HCT116 (cell line): ENCODE measurements around the gene TTC9B. TPM values are rescaled to one million over a fixed set of nuclear protein-coding genes. Genes with fewer than 3 reads are reported as not detected.

Source experiments
- ATAC-seq: fragments of 200-7000 bp; cut with Tn5 transposase; 2 replicates; pipeline ENCODE4 v1.9.1; 2020; ENCODE audit warnings: mild to moderate bottlenecking, moderate library complexity
- BruUV-seq: library from RNA; stranded (reverse); fragments of 400-500 nt; replicated peaks from 2 replicates; lab custom pipeline; 2021; lab: Mats Ljungman, UMichigan
- CTCF ChIA-PET: fragments of 300-600 bp; sonication (Branson Sonifier 250); formaldehyde crosslinking; loops from one replicate; lab custom pipeline; 2021; ENCODE audit warnings: antibody characterized with exemption; lab: Charles Lee
- POLR2A ChIA-PET: fragments of 300-600, 350-600 bp; sonication (Branson Sonifier 250); formaldehyde crosslinking; loops from one replicate; lab custom pipeline; 2021; ENCODE audit warnings: antibody characterized with exemption; lab: Charles Lee
- RAD21 ChIA-PET, 2 experiments: fragments of 300-600 bp; sonication (Branson Sonifier 250); formaldehyde crosslinking; loops; one replicate each; lab custom pipeline; 2023; ENCODE audit warnings: low total read pairs in 2 of 2; ENCODE audit not compliant: uncharacterized antibody in 2 of 2, unreplicated experiment in 2 of 2, low non-redundant PET in 1 of 2; lab: Charles Lee
- DNase-seq: peaks from one replicate; pipeline ENCODE4 v3.0.0-alpha.2; 2010; ENCODE audit warnings: low read depth, low spot score
- H2AFZ ChIP-seq: fragments of 200-600 bp; shearing (Covaris generic), sonication (generic); 2 replicates; pipeline ENCODE4 v1.6.1; 2017; ENCODE audit warnings: low read depth, mixed run types, mixed read lengths, antibody characterized with exemption, low read length; ENCODE audit not compliant: poor library complexity, severe bottlenecking
- H3K27ac ChIP-seq: 2 replicates; pipeline ENCODE4 v1.5.1; 2012; ENCODE audit warnings: low read depth, low read length
- H3K27me3 ChIP-seq: fragments of 200-600 bp; sonication (generic); 2 replicates; pipeline ENCODE4 v1.6.1; 2016; ENCODE audit warnings: mixed run types, low read length, mixed read lengths; ENCODE audit not compliant: insufficient read depth
- H3K36me3 ChIP-seq, 2 experiments: fragments of 200-500 bp in 1 of 2; fragments of 200-600 bp in 1 of 2; sonication (Bioruptor generic) in 1 of 2; sonication (generic) in 1 of 2; 2 replicates each; pipeline versions ENCODE4 v1.5.1 to v1.6.1; 2014 to 2016; ENCODE audit warnings: low read length in 2 of 2, inconsistent platforms in 1 of 2, mixed read lengths in 1 of 2, mixed run types in 1 of 2; ENCODE audit not compliant: insufficient read depth in 2 of 2, control insufficient read depth in 1 of 2
- H3K4me1 ChIP-seq, 2 experiments: fragments of 200-600 bp in 1 of 2; sonication (generic) in 1 of 2; 2 replicates each; pipeline versions ENCODE4 v1.5.1 to v1.6.1; 2012 to 2017; ENCODE audit warnings: low read length in 2 of 2, inconsistent platforms in 1 of 2, mild to moderate bottlenecking in 1 of 2, mixed read lengths in 1 of 2, mixed run types in 1 of 2, moderate library complexity in 1 of 2; ENCODE audit not compliant: insufficient read depth in 2 of 2, control insufficient read depth in 1 of 2
- H3K4me2 ChIP-seq: fragments of 200-600 bp; sonication (generic); 2 replicates; pipeline ENCODE4 v1.6.1; 2017; ENCODE audit warnings: mixed run types, low read length, mixed read lengths
- H3K4me3 ChIP-seq, 2 experiments: fragments of 200-600 bp in 1 of 2; sonication (generic) in 1 of 2; replicated peaks in 1 of 2; 2 replicates each; pipeline ENCODE4 v1.5.1; 2011 to 2016; ENCODE audit warnings: low read length in 2 of 2, control low read depth in 1 of 2, low read depth in 1 of 2, mild to moderate bottlenecking in 1 of 2, mixed read lengths in 1 of 2, mixed run types in 1 of 2
- H3K79me2 ChIP-seq: fragments of 200-600 bp; sonication (generic); 2 replicates; pipeline ENCODE4 v1.6.1; 2017; ENCODE audit warnings: mild to moderate bottlenecking, mixed run types, low read length, moderate library complexity, mixed read lengths; ENCODE audit not compliant: insufficient read depth
- H3K9ac ChIP-seq: fragments of 200-600 bp; sonication (generic); 2 replicates; pipeline ENCODE4 v1.6.1; 2016; ENCODE audit warnings: low read length, mixed read lengths
- H3K9me2 ChIP-seq: fragments of 200-600 bp; sonication (generic), shearing (Covaris generic); 2 replicates; pipeline ENCODE4 v1.6.1; 2017; ENCODE audit warnings: mixed run types, mild to moderate bottlenecking, moderate library complexity; ENCODE audit not compliant: insufficient read depth
- H3K9me3 ChIP-seq, 2 experiments: fragments of 200-500 bp in 1 of 2; fragments of 200-600 bp in 1 of 2; sonication (Bioruptor generic) in 1 of 2; sonication (generic) in 1 of 2; 2 replicates each; pipeline ENCODE4 v1.6.1; 2014 to 2017; ENCODE audit warnings: low read length in 2 of 2, mixed read lengths in 2 of 2, inconsistent platforms in 1 of 2, low read depth in 1 of 2, mild to moderate bottlenecking in 1 of 2, mixed run types in 1 of 2, moderate library complexity in 1 of 2; ENCODE audit not compliant: control insufficient read depth in 1 of 2, insufficient read depth in 1 of 2
- H4K20me1 ChIP-seq: fragments of 200-600 bp; sonication (generic), shearing (Covaris generic); 2 replicates; pipeline ENCODE4 v1.6.1; 2017; ENCODE audit warnings: mixed run types, mild to moderate bottlenecking, moderate library complexity; ENCODE audit not compliant: insufficient read depth
- ATF3 ChIP-seq: IDR thresholded peaks from 2 replicates; pipeline ENCODE4 v1.6.1; 2012
- CBX3 ChIP-seq: IDR thresholded peaks from 2 replicates; pipeline ENCODE4 v1.6.1; 2012; ENCODE audit warnings: low read depth
- CTCF ChIP-seq, 3 experiments: fragments of 200-600 bp in 1 of 3; sonication (generic) in 1 of 3; IDR thresholded peaks in 2 of 3; conservative IDR thresholded peaks in 1 of 3; 2 replicates each; pipeline ENCODE4 v1.5.1; 2012 to 2017; ENCODE audit warnings: low read depth in 2 of 3, low read length in 2 of 3, antibody characterized with exemption in 1 of 3, borderline replicate concordance in 1 of 3, control low read depth in 1 of 3, mild to moderate bottlenecking in 1 of 3, mixed read lengths in 1 of 3, mixed run types in 1 of 3, moderate library complexity in 1 of 3; ENCODE audit not compliant: insufficient read depth in 1 of 3
- EGR1 ChIP-seq: IDR thresholded peaks from 2 replicates; pipeline ENCODE4 v1.6.1; 2012; ENCODE audit warnings: low read depth
- POLR2A ChIP-seq: IDR thresholded peaks from 2 replicates; pipeline ENCODE4 v1.7.0; 2011; ENCODE audit warnings: borderline replicate concordance; ENCODE audit not compliant: insufficient read depth, insufficient read length; ENCODE audit errors: extremely low read depth
- POLR2AphosphoS5 ChIP-seq: IDR thresholded peaks from 2 replicates; pipeline ENCODE4 v1.6.1; 2011; ENCODE audit warnings: mild to moderate bottlenecking, low read depth, low read length, moderate library complexity
- SRF ChIP-seq: IDR thresholded peaks from 2 replicates; pipeline ENCODE4 v1.6.1; 2012; ENCODE audit warnings: low read depth
- YY1 ChIP-seq: IDR thresholded peaks from 2 replicates; pipeline ENCODE4 v1.6.1; 2011; ENCODE audit warnings: low read length, low read depth, moderate library complexity, mild to moderate bottlenecking; ENCODE audit not compliant: insufficient replicate concordance; ENCODE audit errors: extremely low read depth
- ZBTB33 ChIP-seq: IDR thresholded peaks from 2 replicates; pipeline ENCODE4 v1.6.1; 2011; ENCODE audit warnings: mild to moderate bottlenecking, low read length, moderate library complexity; ENCODE audit not compliant: insufficient replicate concordance; ENCODE audit errors: extremely low read depth
- ZNF274 ChIP-seq: fragments of 200-500 bp; sonication (Bioruptor generic); IDR thresholded peaks from 2 replicates; pipeline ENCODE4 v1.6.1; 2014; ENCODE audit warnings: mild to moderate bottlenecking, low read depth, low read length, inconsistent platforms
- intact Hi-C: fragments of 100-400 bp; cut with micrococcal nuclease; formaldehyde crosslinking; loops from 2 replicates; pipeline ENCODE4 v1.10.0; 2022
- total RNA-seq: library from RNA; stranded (reverse); gene quantifications from one replicate; pipeline ENCODE4 v1.2.1, GENCODE V29; 2021; ENCODE audit not compliant: unreplicated experiment
- TF ChIP-seq, protein P1 (sequence below): IDR thresholded peaks from 2 replicates; pipeline ENCODE4 v1.6.1; 2012

The TTC9B gene
- total RNA-seq, 1 experiment from 2014 or later, result 1.7 TPM

- H2AFZ ChIP-seq, result no peak overlapping the region
- H3K4me2 ChIP-seq, result no peak overlapping the region
- CTCF ChIA-PET, result interaction anchor here (2.5 kb wide), 1 partner anchor 12 kb away, joined by 8 read pairs; no protein-coding TSS in a partner anchor
- DNase-seq (no peak), ATAC-seq (no peak)
- POLR2A ChIA-PET, result no interaction called here
- H3K36me3 ChIP-seq, result no peaks in the 10 kb centered on the region; a peak in 1 of 4 replicates
- H3K4me3 ChIP-seq, result no peak overlapping the region
- intact Hi-C loops, result no loop called here
- no peak overlapping the region for H3K9ac ChIP-seq
- H3K9me2 ChIP-seq, result no peaks in the 10 kb centered on the region
- RAD21 ChIA-PET, result no interaction called here
- H3K4me1 ChIP-seq, result peaks cover 9 to 11% of the 10 kb centered on the region in 2 experiments
- no peaks in the 10 kb centered on the region for H4K20me1 ChIP-seq
- H3K79me2 ChIP-seq, result no peaks in the 10 kb centered on the region
- BruUV-seq, result no TSS peak
- TF ChIP-seq POLR2AphosphoS5 (no peak), POLR2A (no peak), ZBTB33 (no peak), SRF (no peak), ATF3 (no peak)
- no peaks in the 10 kb centered on the region for H3K27me3 ChIP-seq
- H3K27ac ChIP-seq, result no peak overlapping the region
- H3K9me3 ChIP-seq, result no peaks in the 10 kb centered on the region
These were observed 12.4 kb downstream of the TTC9B start for GRCh38 chr19:40205760-40206159.

DNA sequence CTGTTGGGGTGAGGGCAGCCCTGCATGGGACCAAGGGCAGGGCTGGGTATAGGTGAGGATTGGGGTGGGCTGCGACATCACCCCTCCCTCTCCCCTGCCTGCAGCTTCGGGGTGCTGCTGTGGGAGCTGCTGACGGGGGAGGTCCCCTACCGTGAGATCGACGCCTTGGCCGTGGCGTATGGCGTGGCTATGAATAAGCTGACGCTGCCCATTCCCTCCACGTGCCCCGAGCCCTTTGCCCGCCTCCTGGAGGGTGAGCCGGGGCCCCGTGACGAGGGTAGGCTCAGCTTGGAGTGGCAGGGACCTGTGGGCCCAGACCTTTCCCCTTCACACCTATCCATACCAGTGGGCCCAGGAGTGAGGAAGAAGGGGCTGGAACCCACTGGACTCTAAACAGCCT is 13.8 kb downstream of the TTC9B start:
- H4K20me1 ChIP-seq, result no peaks in the 10 kb centered on the region
- no peaks in the 10 kb centered on the region for H3K79me2 ChIP-seq
- no peaks in the 10 kb centered on the region for H3K9me2 ChIP-seq
- H3K9me3 ChIP-seq, result no peaks in the 10 kb centered on the region
- no peak overlapping the region for H3K27ac ChIP-seq
- H3K4me3 ChIP-seq, result no peak overlapping the region
- H2AFZ ChIP-seq, result no peak overlapping the region
- H3K4me2 ChIP-seq, result no peak overlapping the region
- no peaks in the 10 kb centered on the region for H3K27me3 ChIP-seq
- intact Hi-C loops, result no loop called here
- H3K9ac ChIP-seq, result no peak overlapping the region
- no peak for DNase-seq
- ChIA-PET CTCF (no interaction called here), RAD21 (no interaction called here), POLR2A (no interaction called here)
- peaks cover 21 to 23% of the 10 kb centered on the region in 2 experiments for H3K4me1 ChIP-seq
- ATAC-seq, result no peak
- H3K36me3 ChIP-seq, result no peaks in the 10 kb centered on the region; a peak in 1 of 4 replicates
- BruUV-seq, result no TSS peak
- TF ChIP-seq CBX3, result no peak
- TF ChIP-seq ZNF274, result no peak
- no peak for TF ChIP-seq CTCF (IDR thresholded peaks at IDR 0.05 in 2 of 3, conservative IDR thresholded peaks at IDR 0.05 in 1 of 3; ENCODE audit: borderline replicate concordance in 1 of 3, insufficient read depth in 1 of 3, low read depth in 2 of 3, low read length in 2 of 3)
- no peak for TF ChIP-seq EGR1
- TF ChIP-seq, protein P1, sequence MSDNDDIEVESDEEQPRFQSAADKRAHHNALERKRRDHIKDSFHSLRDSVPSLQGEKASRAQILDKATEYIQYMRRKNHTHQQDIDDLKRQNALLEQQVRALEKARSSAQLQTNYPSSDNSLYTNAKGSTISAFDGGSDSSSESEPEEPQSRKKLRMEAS, result no peak
- TF ChIP-seq YY1, result no peak
- no peak for TF ChIP-seq ATF3
